ENCODE measurements around the gene AQR. TPM values are rescaled to one million over a fixed set of nuclear protein-coding genes. Genes with fewer than 3 reads are reported as not detected.

The AQR gene
- total and polyA plus RNA-seq, 2 of the 4 experiments (the other 2 are of a cell fraction): 17.9 to 29.6 TPM

DNA sequence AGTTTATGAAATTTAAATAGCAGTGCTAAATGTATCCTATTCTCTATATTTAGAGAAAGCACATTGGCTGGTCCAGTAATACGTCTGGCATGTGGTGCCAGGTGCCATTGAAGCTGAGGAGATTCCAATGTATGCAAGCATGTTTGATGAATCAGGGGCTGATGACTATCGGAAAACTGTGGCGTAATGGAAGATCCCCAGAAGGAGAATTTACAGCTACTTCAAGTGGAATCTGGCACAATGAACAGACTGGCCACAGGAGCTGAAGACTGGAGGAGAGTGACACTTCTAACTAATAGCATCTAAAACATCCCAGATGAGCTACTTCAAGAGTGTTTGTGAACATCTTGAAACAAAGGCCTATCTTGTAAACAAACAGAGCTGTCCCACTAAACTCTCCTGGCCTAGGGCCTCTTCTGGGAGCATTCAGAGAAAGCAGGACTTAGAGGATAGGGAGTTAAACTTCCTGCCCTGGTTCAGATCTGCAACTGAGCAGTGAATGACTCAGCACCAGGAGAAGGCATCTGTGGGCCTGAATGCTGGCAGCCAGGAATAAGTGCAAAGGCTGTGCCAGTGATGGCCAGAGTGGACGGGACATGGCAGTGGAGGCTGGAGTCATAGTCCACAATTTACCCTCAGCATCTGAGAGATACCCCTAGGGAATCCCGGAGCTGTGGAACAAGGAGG, 159.0 kb downstream of the AQR start:
- H3K4ac ChIP-seq (ENCODE audit: low read depth, low read length): peak overlapping the region; percentile 82
- no peaks in the 10 kb centered on the region for H4K20me1 ChIP-seq (ENCODE audit: insufficient read depth, low read length)
- peak overlapping the region; percentile 83; the same call in 1 of the 2 replicates for H3K23ac ChIP-seq (ENCODE audit: low read depth, low read length)
- peaks cover 0 to 3% of the 10 kb centered on the region in 2 experiments; a peak in 1 of 4 replicates for H3K79me1 ChIP-seq (ENCODE audit: low read depth in 1 of 2, low read length in 2 of 2)
- H3K9ac ChIP-seq (ENCODE audit: low read depth, low read length): 0 out of 2 replicates have a peak overlapping the region, but pooled peaks have one; percentile 11
- H3K27ac ChIP-seq (ENCODE audit: insufficient read depth, low read length): peak overlapping the region; percentile 75
- H3K56ac ChIP-seq (ENCODE audit: extremely low read depth, insufficient read depth, low read length): peak overlapping the region; percentile 94
- peaks cover 23% of the 10 kb centered on the region for H3K4me1 ChIP-seq (ENCODE audit: control insufficient read depth, insufficient read depth, low read length)
- peak overlapping the region; percentile 91 for H3K18ac ChIP-seq (ENCODE audit: low read depth, low read length)
- H4K8ac ChIP-seq (ENCODE audit: low read depth in 2 of 2, low read length in 2 of 2): peak overlapping the region; percentile 24 to 92
- in situ Hi-C loops (cut with MboI; ENCODE audit: low sequenced_read_pairs) (no loop called here), dilution Hi-C loops (cut with HindIII; ENCODE audit: low sequenced_read_pairs, unreplicated experiment) (no loop called here), intact Hi-C loops (cut with micrococcal nuclease) (loop anchor here (1.0 to 5.0 kb wide), 2 partner anchors 77 to 83 kb away; no protein-coding TSS in a partner anchor)
- no peaks in the 10 kb centered on the region for H3K9me3 ChIP-seq (ENCODE audit: control insufficient read depth, insufficient read depth, low read length)
- no peaks in the 10 kb centered on the region for H3K36me3 ChIP-seq (ENCODE audit: control insufficient read depth, insufficient read depth, low read length)
- peak overlapping the region; percentile 80 for H2BK15ac ChIP-seq (ENCODE audit: low read depth, low read length)
- peak overlapping the region; percentile 82 for H2AFZ ChIP-seq (replicated peaks; ENCODE audit: low read length, poor library complexity)
- H3K4me2 ChIP-seq (ENCODE audit: low read depth, low read length): peak overlapping the region; percentile 34
- peak overlapping the region; percentile 73 for H3K14ac ChIP-seq (replicated peaks; ENCODE audit: low read depth, low read length)
- peak overlapping the region; percentile 97 for H2BK20ac ChIP-seq (ENCODE audit: low read depth, low read length)
- TSS peak; percentile 94 for BruUV-seq (replicated peaks)
- TF ChIP-seq POLR2A (IDR thresholded peaks at IDR 0.05; ENCODE audit: low read depth, low read length): peak; percentile 78
- TF ChIP-seq, protein P1, sequence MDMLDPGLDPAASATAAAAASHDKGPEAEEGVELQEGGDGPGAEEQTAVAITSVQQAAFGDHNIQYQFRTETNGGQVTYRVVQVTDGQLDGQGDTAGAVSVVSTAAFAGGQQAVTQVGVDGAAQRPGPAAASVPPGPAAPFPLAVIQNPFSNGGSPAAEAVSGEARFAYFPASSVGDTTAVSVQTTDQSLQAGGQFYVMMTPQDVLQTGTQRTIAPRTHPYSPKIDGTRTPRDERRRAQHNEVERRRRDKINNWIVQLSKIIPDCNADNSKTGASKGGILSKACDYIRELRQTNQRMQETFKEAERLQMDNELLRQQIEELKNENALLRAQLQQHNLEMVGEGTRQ (IDR thresholded peaks at IDR 0.05; ENCODE audit: low read depth, low read length): peak; percentile 57; the same call in 1 of the 2 replicates
- peak; percentile 18; the same call in 1 of the 2 replicates for TF ChIP-seq MAFK (IDR thresholded peaks at IDR 0.05; ENCODE audit: low read depth, low read length)
- TF ChIP-seq NFE2L2 (IDR thresholded peaks at IDR 0.05; ENCODE audit: low read depth, low read length): peak; percentile 92
- no peak for TF ChIP-seq RFX5 (IDR thresholded peaks at IDR 0.05; ENCODE audit: low read depth, low read length)
- no peak for TF ChIP-seq RCOR1 (IDR thresholded peaks at IDR 0.05; ENCODE audit: insufficient replicate concordance, low read length)
- TF ChIP-seq, protein P2, sequence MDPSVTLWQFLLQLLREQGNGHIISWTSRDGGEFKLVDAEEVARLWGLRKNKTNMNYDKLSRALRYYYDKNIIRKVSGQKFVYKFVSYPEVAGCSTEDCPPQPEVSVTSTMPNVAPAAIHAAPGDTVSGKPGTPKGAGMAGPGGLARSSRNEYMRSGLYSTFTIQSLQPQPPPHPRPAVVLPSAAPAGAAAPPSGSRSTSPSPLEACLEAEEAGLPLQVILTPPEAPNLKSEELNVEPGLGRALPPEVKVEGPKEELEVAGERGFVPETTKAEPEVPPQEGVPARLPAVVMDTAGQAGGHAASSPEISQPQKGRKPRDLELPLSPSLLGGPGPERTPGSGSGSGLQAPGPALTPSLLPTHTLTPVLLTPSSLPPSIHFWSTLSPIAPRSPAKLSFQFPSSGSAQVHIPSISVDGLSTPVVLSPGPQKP (IDR thresholded peaks at IDR 0.05; ENCODE audit: borderline replicate concordance, low read depth, low read length): no peak
- no peak for TF ChIP-seq MAZ (IDR thresholded peaks at IDR 0.05; ENCODE audit: borderline replicate concordance, low read depth, low read length)
- peak; percentile 87 for TF ChIP-seq CEBPB (IDR thresholded peaks at IDR 0.05; ENCODE audit: low read depth, low read length)
- TF ChIP-seq BHLHE40 (IDR thresholded peaks at IDR 0.05; ENCODE audit: low read depth, low read length): peak; percentile 94
- TF ChIP-seq FOS (IDR thresholded peaks at IDR 0.05; ENCODE audit: low read depth, low read length): peak; percentile 93
- TF ChIP-seq SMC3 (IDR thresholded peaks at IDR 0.05; ENCODE audit: low read depth, low read length): no peak
- TF ChIP-seq RAD21 (IDR thresholded peaks at IDR 0.05; ENCODE audit: low read length): no peak
- WGBS, 2 experiments (ENCODE audit: extremely low coverage in 2 of 2, insufficient read length in 1 of 2): no CpG with 5 or more reads among the region's 5 CpGs
- peaks cover 13% of the 10 kb centered on the region for H3K9me1 ChIP-seq (ENCODE audit: insufficient read depth, low read length)
- peak overlapping the region; percentile 68 for H2AK9ac ChIP-seq (replicated peaks; ENCODE audit: low read depth, low read length, poor library complexity)
- no peaks in the 10 kb centered on the region for H3K27me3 ChIP-seq (ENCODE audit: control insufficient read depth, insufficient read depth, low read length)
- H4K5ac ChIP-seq (ENCODE audit: low read depth, low read length): peak overlapping the region; percentile 75
- DNase-seq (peak; percentile 100), ATAC-seq (ENCODE audit: low read depth) (peak; percentile 81)
- peak overlapping the region; percentile 84 for H2AK5ac ChIP-seq (ENCODE audit: low read depth, low read length)
- ChIA-PET POLR2A (ENCODE audit: unreplicated experiment) (no interaction called here), CTCF (no interaction called here)
- H3K4me3 ChIP-seq (ENCODE audit: insufficient read depth, low read depth, low read length): no peak overlapping the region
- H2BK5ac ChIP-seq (ENCODE audit: low read depth, low read length, poor library complexity, severe bottlenecking): peak overlapping the region; percentile 99
- H2BK120ac ChIP-seq (ENCODE audit: low read depth, low read length): peak overlapping the region; percentile 95
- H4K91ac ChIP-seq (ENCODE audit: insufficient read depth, low read depth, low read length): peak overlapping the region; percentile 73

All from IMR-90 (cell line).